Stimulated activated CD8-positive, alpha-beta memory T cell treated with anti-CD3 and anti-CD28 coated beads, Interleukin-7, amount 100 ng/mL, for 24 hours (primary cell): ENCODE results near the gene MRPL34.
A peak's percentile ranks its signal among the peaks of the same experiment; 100 is the strongest.

Source experiments
- DNase-seq: peaks from one replicate; pipeline ENCODE4 v3.0.0-alpha.2; 2020; ENCODE audit warnings: low read depth

The MRPL34 gene

GRCh38 chr19:17309965-17310461 is 4.3 kb downstream of the MRPL34 start:
- no peak for DNase-seq

- DNase-seq, result no peak
These were observed 6.0 kb downstream of the MRPL34 start for GRCh38 chr19:17311455-17312188.

GRCh38 chr19:17312189-17313113 is 6.8 kb downstream of the MRPL34 start:
- DNase-seq, result no peak

GRCh38 chr19:17314007-17314593 is 8.4 kb downstream of the MRPL34 start:
- no peak for DNase-seq

- no peak for DNase-seq
These were observed 13.3 kb downstream of the MRPL34 start for GRCh38 chr19:17318966-17319365.

- no peak for DNase-seq
These were observed 14.0 kb downstream of the MRPL34 start for GRCh38 chr19:17319473-17320238.

- DNase-seq, result no peak
These were observed 14.8 kb downstream of the MRPL34 start for GRCh38 chr19:17320435-17320834.

- DNase-seq, result no peak
These were observed 16.2 kb downstream of the MRPL34 start for GRCh38 chr19:17321655-17322489.

- DNase-seq, result no peak
These were observed 17.2 kb downstream of the MRPL34 start for GRCh38 chr19:17322854-17323253.

- no peak for DNase-seq
These were observed 17.8 kb downstream of the MRPL34 start for GRCh38 chr19:17323300-17323963.

GRCh38 chr19:17323964-17324332 is 18.3 kb downstream of the MRPL34 start:
- no peak for DNase-seq

- DNase-seq, result no peak
These were observed 18.9 kb downstream of the MRPL34 start for GRCh38 chr19:17324357-17325114.

GRCh38 chr19:17325133-17325532 is 19.5 kb downstream of the MRPL34 start:
- DNase-seq, result no peak

GRCh38 chr19:17325881-17326594 is 20.4 kb downstream of the MRPL34 start:
- DNase-seq, result no peak

- no peak for DNase-seq
These were observed 20.9 kb downstream of the MRPL34 start for GRCh38 chr19:17326595-17326966.

GRCh38 chr19:17327068-17327653 is 21.5 kb downstream of the MRPL34 start:
- no peak for DNase-seq

- DNase-seq, result peak; percentile 17
These were observed 22.2 kb downstream of the MRPL34 start for GRCh38 chr19:17327654-17328516.
